Stimulated activated CD8-positive, alpha-beta memory T cell treated with anti-CD3 and anti-CD28 coated beads, Interleukin-12 subunit alpha, Interleukin-12 subunit beta, amount 100 ng/mL, for 1 hour (primary cell): ENCODE results near the gene RTN3.

Experiments
- DNase-seq: peaks from one replicate; pipeline ENCODE4 v3.0.0-alpha.2; 2020; ENCODE audit warnings: low read depth

Gene RTN3

GRCh38 chr11:63745304-63746170 lies 64.2 kb downstream of the RTN3 start:
- DNase-seq, result no peak

- no peak for DNase-seq
Measured at GRCh38 chr11:63747011-63747410, 65.7 kb downstream of the RTN3 start.

DNA sequence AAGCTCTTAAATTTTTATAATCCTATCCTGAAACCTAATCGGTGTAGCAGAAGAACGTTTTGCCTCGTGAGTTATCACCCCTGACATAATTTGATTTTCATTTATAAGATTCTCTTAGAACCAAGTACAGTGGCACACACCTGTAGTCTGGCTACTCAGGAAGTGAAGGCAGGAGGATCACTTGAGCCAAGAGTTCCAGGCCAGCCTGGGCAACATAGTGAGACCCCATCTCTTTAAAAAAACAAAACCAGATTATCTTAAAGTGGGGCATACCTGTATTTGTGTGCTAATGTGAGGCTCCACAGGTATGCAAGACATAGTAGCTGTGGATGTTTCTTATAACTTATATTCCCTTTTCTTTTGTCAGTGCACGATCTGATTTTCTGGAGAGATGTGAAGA lies 68.3 kb downstream of the RTN3 start:
- no peak for DNase-seq

GRCh38 chr11:63756919-63757761 lies 75.8 kb downstream of the RTN3 start:
- DNase-seq, result no peak

GRCh38 chr11:63760487-63761079 lies 79.3 kb downstream of the RTN3 start:
- DNase-seq, result no peak

DNA sequence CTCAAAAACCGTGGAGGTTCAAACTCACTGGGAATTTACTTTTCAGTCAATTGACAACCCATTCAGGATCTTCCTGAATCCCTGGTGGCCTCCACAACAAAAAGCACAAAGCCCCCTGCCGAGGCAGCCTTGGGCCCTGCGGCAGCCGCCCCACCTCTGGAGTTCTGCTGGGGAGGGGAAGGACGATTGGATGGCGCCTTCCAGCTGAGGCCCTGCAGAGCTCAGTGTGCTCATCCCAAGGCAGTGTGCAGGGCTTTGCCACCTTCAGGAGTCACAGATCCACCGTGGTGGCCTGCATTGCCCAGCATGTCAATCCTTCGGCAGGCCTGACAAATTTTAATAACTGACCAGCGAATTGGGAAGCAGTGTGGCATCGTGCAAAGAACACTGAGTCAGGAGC lies 79.9 kb downstream of the RTN3 start:
- no peak for DNase-seq

GRCh38 chr11:63761931-63762653 lies 80.8 kb downstream of the RTN3 start:
- no peak for DNase-seq

- DNase-seq, result no peak
Measured at GRCh38 chr11:63762654-63763495, 81.6 kb downstream of the RTN3 start.

DNA sequence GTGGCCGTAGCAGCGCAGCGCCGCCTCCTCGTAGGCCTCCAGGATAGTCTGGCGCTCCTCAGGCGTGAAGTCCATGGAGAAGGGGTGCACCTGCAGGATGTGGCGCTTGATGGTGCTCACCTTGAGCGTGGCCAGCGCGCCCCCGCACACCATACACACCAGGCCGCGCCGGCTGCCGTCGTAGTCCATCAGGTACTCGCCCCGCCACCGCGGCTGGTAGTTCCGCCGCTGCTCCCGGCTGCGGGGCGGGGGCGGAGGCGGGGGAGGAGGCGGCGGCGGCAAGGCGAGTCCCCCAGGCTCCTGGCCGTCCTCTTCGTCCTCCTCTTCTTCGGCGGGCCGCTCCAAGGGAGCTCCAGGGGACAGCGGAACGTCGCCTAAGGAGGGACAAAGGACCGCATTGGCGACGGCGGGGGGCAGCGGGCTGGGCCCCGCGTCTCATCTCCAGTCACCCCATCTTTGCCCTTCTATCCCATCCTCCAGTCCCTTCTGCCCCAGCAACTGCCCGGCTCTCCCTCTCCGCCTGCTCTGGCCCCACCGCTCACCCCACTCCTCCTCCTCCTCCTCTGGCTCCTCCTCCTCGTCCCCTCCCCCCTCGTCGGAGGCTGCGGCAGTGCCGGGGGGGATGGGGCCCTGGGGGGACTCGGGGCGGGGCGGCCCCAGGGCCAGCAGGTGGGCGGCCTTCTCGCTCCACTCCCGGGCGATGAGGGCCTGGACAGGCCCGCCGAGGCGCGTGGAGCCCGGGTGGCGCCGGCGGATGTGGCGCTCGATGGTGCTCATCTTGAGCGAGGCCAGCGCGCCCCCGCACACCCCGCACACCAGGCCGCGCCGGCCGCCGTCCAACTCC lies 82.4 kb downstream of the RTN3 start:
- DNase-seq, result no peak

GRCh38 chr11:63764340-63764678 lies 83.0 kb downstream of the RTN3 start:
- DNase-seq, result no peak

- DNase-seq, result no peak
Measured at GRCh38 chr11:63764679-63765647, 83.7 kb downstream of the RTN3 start.

GRCh38 chr11:63765688-63766241 lies 84.5 kb downstream of the RTN3 start:
- DNase-seq, result no peak

GRCh38 chr11:63766531-63767235 lies 85.4 kb downstream of the RTN3 start:
- no peak for DNase-seq

DNA sequence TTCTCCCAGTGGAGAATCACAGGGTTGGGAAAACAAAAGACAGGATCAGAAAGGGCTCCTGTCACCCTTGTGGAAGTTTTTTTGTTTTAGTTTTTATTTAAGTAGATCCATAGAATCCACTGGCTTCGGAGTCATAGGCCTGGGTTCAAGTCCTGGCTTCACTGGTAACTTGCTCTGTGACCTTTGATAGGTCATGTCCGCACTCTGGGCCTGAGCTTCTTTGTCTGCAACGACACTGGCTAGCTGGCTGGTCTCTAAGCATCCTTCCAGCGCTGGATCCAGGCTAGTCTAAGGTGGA lies 85.9 kb downstream of the RTN3 start:
- DNase-seq, result no peak

DNA sequence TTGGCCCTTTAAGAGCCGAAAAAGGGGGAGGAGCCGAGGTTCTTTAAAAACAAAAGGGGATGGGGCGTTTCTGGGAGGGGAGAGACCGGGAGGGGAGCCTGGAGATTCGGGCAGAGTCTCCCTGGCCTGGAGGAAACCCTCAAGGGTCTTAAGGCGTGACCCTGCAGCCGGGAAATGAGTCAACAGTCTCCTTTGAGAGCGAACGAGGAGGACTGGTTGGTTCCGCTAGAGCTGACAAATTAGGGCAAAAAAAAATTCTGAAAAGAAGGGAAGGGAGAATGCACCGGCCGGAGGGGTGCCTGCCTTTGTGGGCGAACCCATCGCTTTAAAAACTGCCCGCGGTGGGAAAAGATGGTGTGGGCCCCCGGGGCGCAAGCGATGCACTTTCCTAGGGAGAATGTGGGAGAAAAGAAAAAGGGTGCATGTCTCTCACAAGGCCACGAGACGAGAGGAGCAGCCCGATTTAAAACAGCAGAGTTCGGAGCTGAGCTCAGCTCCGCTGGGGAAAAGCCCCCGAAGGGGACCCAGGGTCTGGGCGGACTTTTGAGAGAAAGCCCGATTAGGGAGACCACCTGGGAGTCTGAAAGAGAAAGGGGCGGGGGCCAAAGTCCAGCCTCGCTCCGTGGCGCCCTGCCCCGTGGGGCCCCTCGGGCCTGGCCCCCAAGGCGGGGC lies 86.4 kb downstream of the RTN3 start:
- DNase-seq, result no peak

DNA sequence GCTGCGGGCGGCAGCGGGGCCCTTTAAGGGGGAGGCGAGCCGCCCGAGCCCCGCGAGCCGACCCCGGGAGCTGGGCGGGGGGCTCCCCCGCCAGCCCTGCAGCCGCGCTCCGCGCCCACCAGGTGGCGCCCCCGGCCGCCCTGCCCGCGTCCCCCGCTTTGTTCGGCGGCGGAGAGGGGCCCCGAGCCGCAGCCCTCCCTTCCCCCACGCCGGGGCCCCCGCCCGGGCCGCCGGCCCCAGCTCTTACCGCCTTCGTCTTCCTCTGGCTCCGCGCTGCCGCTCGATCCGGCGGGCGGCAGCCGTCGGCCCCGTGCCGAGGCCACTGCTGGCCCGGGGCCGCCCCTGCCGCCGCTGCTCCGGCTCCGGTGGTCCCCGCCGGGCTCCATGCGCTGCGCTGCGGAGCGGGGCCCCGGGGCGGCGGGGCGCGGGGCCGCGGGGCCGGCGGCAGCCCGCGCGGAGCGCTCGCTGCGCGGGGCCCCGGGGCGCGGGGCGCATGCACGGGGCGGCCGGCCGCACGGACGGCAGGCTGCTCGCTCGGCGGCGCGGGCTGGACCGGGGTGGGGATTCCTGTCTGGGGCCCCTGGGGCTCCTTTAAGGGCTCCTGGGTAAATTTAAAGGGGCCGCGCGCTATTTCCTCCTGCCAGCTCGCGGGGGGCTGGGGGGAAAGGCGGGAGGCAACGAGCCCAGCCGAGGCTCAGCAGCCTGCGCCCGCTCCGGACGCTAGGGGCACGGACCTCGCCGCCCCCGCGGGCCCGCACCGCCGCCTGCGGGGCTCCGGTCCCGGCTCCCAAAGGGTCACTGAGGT lies 87.1 kb downstream of the RTN3 start, which contains the start of gene ZFTA:
Gene ZFTA (minus strand): TSS at position 539 of the 805 bp plus-strand sequence. CDS start 153 bp downstream, at position 386.
- peak; percentile 44 for DNase-seq
